Measurements from ENCODE around the gene CCDC157. TPM values are rescaled to one million over a fixed set of nuclear protein-coding genes. Genes with fewer than 3 reads are reported as not detected.

The CCDC157 gene
- total and polyA plus RNA-seq, 10 of the 15 experiments (the other 5 are each of a cell fraction or from before 2014, with no cell fraction given): 0.10 to 2.8 (median 1.2) TPM

DNA sequence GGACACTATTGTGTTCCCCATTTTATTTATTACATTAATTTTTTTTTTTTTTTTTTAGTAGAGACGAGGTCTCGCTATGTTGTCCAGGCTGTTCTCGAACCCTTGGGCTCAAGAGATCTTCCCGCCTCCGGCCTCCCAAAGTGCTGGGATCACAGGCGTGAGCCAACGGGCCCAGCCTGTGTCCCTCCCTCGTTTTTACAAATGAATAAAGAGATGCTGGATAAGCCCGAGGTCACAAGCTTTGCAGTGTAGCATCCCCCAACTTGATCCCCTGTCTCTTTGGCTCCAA, 68.5 kb downstream of the CCDC157 start:
- ChIA-PET RAD21 (ENCODE audit: unreplicated experiment) (interaction anchor here (1.1 to 7.3 kb wide), 6 partner anchors 19 to 136 kb away, joined by 3 to 137 read pairs (median 14); partner anchors contain the start of genes CASTOR1, RNF215, SEC14L2 and TBC1D10A), CTCF (interaction anchor here (0.7 to 7.5 kb wide), 12 partner anchors 8 to 209 kb away, joined by 3 to 172 read pairs (median 6); partner anchors contain the start of genes CASTOR1 and SEC14L2), SMC1A (ENCODE audit: uncharacterized antibody, unreplicated experiment) (interaction anchor here (1.0 to 6.0 kb wide), 12 partner anchors 9 to 181 kb away, joined by 3 to 69 read pairs (median 7); partner anchors contain the start of gene RNF215), POLR2A (interaction anchor here (1.0 to 6.4 kb wide), 8 partner anchors 19 to 137 kb away, joined by 3 to 60 read pairs (median 12); partner anchors contain the start of genes SEC14L2 and TBC1D10A)
- ATAC-seq: no peak
- BruUV-seq (replicated peaks): no TSS peak
- H3K4me2 ChIP-seq (ENCODE audit: control insufficient read depth, insufficient read depth): peak overlapping the region; percentile 99
- peak overlapping the region; percentile 82 for H3K27ac ChIP-seq (ENCODE audit: control insufficient read depth, insufficient read depth)
- WGBS (ENCODE audit: insufficient coverage, insufficient replicate concordance, low lambda C conversion rate, missing lambda C conversion rate): 2% methylated on average over 9 of the region's 9 CpGs
- H3K27me3 ChIP-seq (replicated peaks in 1 of 2; ENCODE audit: control insufficient read depth in 2 of 2, insufficient read depth in 2 of 2, low read length in 1 of 2): no peaks in the 10 kb centered on the region
- H3K79me2 ChIP-seq (ENCODE audit: control insufficient read depth, insufficient read depth, low read length): peaks cover 45% of the 10 kb centered on the region
- TF ChIP-seq ZZZ3 (IDR thresholded peaks at IDR 0.05; ENCODE audit: control insufficient read depth, insufficient read length, low read depth) (no peak), RB1 (IDR thresholded peaks at IDR 0.05; ENCODE audit: borderline replicate concordance) (no peak), HDAC6 (IDR thresholded peaks at IDR 0.05; ENCODE audit: unreplicated experiment) (no peak), CHD4 (IDR thresholded peaks at IDR 0.05) (no peak), NR2C1 (IDR thresholded peaks at IDR 0.05) (no peak), IKZF1 (conservative IDR thresholded peaks at IDR 0.05) (no peak), MXI1 (IDR thresholded peaks at IDR 0.05; ENCODE audit: low read depth, low read length) (no peak), ATF7 (IDR thresholded peaks at IDR 0.05; ENCODE audit: low read depth) (no peak), BCL11A (IDR thresholded peaks at IDR 0.05; ENCODE audit: low read depth, low read length) (no peak), SREBF2 (IDR thresholded peaks at IDR 0.05; ENCODE audit: low read length) (no peak), SP1 (IDR thresholded peaks at IDR 0.05; ENCODE audit: low read depth, low read length) (no peak), BMI1 (IDR thresholded peaks at IDR 0.05; ENCODE audit: borderline replicate concordance) (no peak), ZNF217 (IDR thresholded peaks at IDR 0.05) (no peak), MTA2 (IDR thresholded peaks at IDR 0.05; ENCODE audit: low read depth) (no peak), HDAC2 (IDR thresholded peaks at IDR 0.05) (no peak), ESRRA (IDR thresholded peaks at IDR 0.05; ENCODE audit: low read length) (no peak)
- TF ChIP-seq, protein P1, sequence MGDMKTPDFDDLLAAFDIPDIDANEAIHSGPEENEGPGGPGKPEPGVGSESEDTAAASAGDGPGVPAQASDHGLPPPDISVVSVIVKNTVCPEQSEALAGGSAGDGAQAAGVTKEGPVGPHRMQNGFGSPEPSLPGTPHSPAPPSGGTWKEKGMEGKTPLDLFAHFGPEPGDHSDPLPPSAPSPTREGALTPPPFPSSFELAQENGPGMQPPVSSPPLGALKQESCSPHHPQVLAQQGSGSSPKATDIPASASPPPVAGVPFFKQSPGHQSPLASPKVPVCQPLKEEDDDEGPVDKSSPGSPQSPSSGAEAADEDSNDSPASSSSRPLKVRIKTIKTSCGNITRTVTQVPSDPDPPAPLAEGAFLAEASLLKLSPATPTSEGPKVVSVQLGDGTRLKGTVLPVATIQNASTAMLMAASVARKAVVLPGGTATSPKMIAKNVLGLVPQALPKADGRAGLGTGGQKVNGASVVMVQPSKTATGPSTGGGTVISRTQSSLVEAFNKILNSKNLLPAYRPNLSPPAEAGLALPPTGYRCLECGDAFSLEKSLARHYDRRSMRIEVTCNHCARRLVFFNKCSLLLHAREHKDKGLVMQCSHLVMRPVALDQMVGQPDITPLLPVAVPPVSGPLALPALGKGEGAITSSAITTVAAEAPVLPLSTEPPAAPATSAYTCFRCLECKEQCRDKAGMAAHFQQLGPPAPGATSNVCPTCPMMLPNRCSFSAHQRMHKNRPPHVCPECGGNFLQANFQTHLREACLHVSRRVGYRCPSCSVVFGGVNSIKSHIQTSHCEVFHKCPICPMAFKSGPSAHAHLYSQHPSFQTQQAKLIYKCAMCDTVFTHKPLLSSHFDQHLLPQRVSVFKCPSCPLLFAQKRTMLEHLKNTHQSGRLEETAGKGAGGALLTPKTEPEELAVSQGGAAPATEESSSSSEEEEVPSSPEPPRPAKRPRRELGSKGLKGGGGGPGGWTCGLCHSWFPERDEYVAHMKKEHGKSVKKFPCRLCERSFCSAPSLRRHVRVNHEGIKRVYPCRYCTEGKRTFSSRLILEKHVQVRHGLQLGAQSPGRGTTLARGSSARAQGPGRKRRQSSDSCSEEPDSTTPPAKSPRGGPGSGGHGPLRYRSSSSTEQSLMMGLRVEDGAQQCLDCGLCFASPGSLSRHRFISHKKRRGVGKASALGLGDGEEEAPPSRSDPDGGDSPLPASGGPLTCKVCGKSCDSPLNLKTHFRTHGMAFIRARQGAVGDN (IDR thresholded peaks at IDR 0.05): no peak
- TF ChIP-seq, protein P2, sequence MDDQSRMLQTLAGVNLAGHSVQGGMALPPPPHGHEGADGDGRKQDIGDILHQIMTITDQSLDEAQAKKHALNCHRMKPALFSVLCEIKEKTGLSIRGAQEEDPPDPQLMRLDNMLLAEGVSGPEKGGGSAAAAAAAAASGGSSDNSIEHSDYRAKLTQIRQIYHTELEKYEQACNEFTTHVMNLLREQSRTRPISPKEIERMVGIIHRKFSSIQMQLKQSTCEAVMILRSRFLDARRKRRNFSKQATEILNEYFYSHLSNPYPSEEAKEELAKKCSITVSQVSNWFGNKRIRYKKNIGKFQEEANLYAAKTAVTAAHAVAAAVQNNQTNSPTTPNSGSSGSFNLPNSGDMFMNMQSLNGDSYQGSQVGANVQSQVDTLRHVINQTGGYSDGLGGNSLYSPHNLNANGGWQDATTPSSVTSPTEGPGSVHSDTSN (IDR thresholded peaks at IDR 0.05; ENCODE audit: insufficient replicate concordance, low read depth, low read length): no peak
- TF ChIP-seq, protein P3, sequence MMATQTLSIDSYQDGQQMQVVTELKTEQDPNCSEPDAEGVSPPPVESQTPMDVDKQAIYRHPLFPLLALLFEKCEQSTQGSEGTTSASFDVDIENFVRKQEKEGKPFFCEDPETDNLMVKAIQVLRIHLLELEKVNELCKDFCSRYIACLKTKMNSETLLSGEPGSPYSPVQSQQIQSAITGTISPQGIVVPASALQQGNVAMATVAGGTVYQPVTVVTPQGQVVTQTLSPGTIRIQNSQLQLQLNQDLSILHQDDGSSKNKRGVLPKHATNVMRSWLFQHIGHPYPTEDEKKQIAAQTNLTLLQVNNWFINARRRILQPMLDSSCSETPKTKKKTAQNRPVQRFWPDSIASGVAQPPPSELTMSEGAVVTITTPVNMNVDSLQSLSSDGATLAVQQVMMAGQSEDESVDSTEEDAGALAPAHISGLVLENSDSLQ (IDR thresholded peaks at IDR 0.05): no peak
- no peak for FAIRE-seq
- peak overlapping the region; percentile 65 for H3K4me3 ChIP-seq
- no peaks in the 10 kb centered on the region for H4K20me1 ChIP-seq (ENCODE audit: control insufficient read depth, insufficient read depth)
- DNase-seq (ENCODE audit: low read depth, low spot score): no peak
- intact Hi-C loops (cut with micrococcal nuclease; ENCODE audit: unreplicated experiment) (no loop called here), in situ Hi-C loops (cut with MboI) (no loop called here)
- H3K36me3 ChIP-seq (ENCODE audit: control insufficient read depth in 2 of 2, insufficient read depth in 2 of 2, low read length in 1 of 2): peaks cover 3 to 14% of the 10 kb centered on the region in 2 experiments; a peak in 2 of 4 replicates
- no peaks in the 10 kb centered on the region; the same call in 2 of the 3 replicates for H3K9me3 ChIP-seq (replicated peaks; ENCODE audit: control insufficient read depth, insufficient read depth, low read length)
- H2AFZ ChIP-seq (ENCODE audit: control insufficient read depth, low read depth, low read length): peak overlapping the region; percentile 38
- peaks cover 22% of the 10 kb centered on the region for H3K4me1 ChIP-seq (ENCODE audit: control insufficient read depth, insufficient read depth, low read length)
- H3K9ac ChIP-seq (ENCODE audit: control insufficient read depth, insufficient read depth, low read length): peak overlapping the region; percentile 85
